ENCODE measurements around the gene ZNF343. TPM values are rescaled to one million over a fixed set of nuclear protein-coding genes. Genes with fewer than 3 reads are reported as not detected.

ZNF343 gene
- total and polyA plus RNA-seq, 2 donors (not counting 1 experiment from before 2014, with no cell fraction given): 11.2 to 15.0 TPM

DNA sequence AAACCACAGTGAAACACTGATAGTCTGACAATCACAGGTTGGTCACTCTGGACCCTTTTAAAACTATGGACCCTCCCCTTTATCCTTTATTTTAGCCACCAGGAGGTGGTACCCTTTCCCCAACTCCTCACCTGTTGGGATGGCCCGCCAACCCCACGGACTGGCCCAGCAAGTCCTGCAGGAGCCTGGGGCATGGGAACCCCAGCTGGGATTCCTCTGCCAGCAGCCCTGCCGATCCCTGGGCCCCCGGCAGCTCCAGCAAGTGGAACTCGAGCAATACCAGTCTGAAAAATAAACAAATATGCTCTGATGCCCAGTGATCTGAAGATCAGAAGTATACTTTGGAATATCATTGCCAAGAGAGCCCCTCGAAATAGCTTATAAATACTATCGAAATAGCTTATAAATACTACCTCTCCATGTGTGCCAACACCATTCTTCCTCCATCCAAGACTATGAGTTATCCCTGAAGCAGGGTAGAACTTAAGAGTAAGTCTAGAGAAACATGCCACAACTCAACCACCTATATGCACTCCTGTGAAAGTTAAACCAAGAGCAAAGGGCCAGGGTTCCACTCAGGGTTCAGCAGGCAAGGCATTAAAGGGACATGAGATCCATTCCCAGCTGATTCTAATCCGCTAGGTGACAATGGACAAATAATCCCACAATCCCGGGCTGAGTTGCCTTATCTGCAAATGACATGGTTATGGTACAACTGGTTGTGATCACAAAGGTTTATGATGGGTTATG lies 44.9 kb downstream of the ZNF343 start:
- Histone ChIP-seq H3K79me2 (ENCODE audit: control insufficient read depth, insufficient read depth, low read length) (peaks cover 36% of the 10 kb centered on the region), H3K4me3 (replicated peaks in 1 of 4; ENCODE audit: control extremely low read depth in 1 of 4, insufficient read depth in 1 of 4, low read depth in 3 of 4, low read length in 4 of 4) (no peak overlapping the region), H3K4me1 (ENCODE audit: control insufficient read depth, extremely low read depth, insufficient read depth, low read length) (peaks cover 4% of the 10 kb centered on the region), H3K9ac (ENCODE audit: insufficient read depth, low read length) (no peak overlapping the region), H2AFZ (ENCODE audit: low read length) (no peak overlapping the region), H3K36me3 (ENCODE audit: control insufficient read depth, insufficient read depth, low read length) (peaks cover 22% of the 10 kb centered on the region), H3K27me3 (ENCODE audit: control insufficient read depth, insufficient read depth, low read length) (no peaks in the 10 kb centered on the region), H4K20me1 (ENCODE audit: control insufficient read depth, extremely low read depth, insufficient read depth, low read length) (peaks cover 2% of the 10 kb centered on the region), H3K27ac (ENCODE audit: insufficient read depth, low read length) (no peak overlapping the region), H3K9me3 (ENCODE audit: control insufficient read depth, insufficient read depth, low read depth, low read length) (no peaks in the 10 kb centered on the region), H3K4me2 (ENCODE audit: extremely low read depth, insufficient read depth, low read length) (no peak overlapping the region)
- TF ChIP-seq, protein P1, sequence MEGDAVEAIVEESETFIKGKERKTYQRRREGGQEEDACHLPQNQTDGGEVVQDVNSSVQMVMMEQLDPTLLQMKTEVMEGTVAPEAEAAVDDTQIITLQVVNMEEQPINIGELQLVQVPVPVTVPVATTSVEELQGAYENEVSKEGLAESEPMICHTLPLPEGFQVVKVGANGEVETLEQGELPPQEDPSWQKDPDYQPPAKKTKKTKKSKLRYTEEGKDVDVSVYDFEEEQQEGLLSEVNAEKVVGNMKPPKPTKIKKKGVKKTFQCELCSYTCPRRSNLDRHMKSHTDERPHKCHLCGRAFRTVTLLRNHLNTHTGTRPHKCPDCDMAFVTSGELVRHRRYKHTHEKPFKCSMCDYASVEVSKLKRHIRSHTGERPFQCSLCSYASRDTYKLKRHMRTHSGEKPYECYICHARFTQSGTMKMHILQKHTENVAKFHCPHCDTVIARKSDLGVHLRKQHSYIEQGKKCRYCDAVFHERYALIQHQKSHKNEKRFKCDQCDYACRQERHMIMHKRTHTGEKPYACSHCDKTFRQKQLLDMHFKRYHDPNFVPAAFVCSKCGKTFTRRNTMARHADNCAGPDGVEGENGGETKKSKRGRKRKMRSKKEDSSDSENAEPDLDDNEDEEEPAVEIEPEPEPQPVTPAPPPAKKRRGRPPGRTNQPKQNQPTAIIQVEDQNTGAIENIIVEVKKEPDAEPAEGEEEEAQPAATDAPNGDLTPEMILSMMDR (conservative IDR thresholded peaks at IDR 0.05 in 1 of 2, IDR thresholded peaks at IDR 0.05 in 1 of 2; ENCODE audit: low read depth in 1 of 2, low read length in 2 of 2): no peak
- TF ChIP-seq EZH2 (IDR thresholded peaks at IDR 0.05; ENCODE audit: low read length, missing control alignments): no peak
- DNase-seq (ENCODE audit: low read depth in 2 of 2): no peak

DNA sequence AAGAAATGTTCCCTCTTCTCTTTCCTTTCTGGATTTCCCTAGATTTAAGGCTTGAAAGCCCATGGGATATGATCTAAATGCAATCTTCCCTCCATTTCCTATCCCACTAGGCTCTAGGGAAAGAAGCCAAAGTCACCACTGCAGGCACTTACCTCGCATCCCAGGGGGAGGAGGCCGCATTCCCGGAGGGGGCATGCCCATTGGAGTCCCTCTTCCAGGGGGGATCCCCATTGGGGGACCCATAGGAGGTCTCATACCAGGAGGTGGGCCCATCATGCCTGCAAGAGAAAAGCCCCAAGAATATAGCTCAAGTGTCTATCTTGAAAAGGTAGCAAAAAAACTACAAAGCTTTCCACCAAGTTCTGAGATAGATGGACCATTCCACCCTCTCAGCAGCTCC lies 46.2 kb downstream of the ZNF343 start:
- Histone ChIP-seq H3K9ac (ENCODE audit: insufficient read depth, low read length) (no peak overlapping the region), H3K4me3 (replicated peaks in 1 of 4; ENCODE audit: control extremely low read depth in 1 of 4, insufficient read depth in 1 of 4, low read depth in 3 of 4, low read length in 4 of 4) (no peak overlapping the region), H3K4me2 (ENCODE audit: extremely low read depth, insufficient read depth, low read length) (no peak overlapping the region), H3K79me2 (ENCODE audit: control insufficient read depth, insufficient read depth, low read length) (peaks cover 23% of the 10 kb centered on the region), H2AFZ (ENCODE audit: low read length) (no peak overlapping the region), H4K20me1 (ENCODE audit: control insufficient read depth, extremely low read depth, insufficient read depth, low read length) (peaks cover 2% of the 10 kb centered on the region), H3K9me3 (ENCODE audit: control insufficient read depth, insufficient read depth, low read depth, low read length) (no peaks in the 10 kb centered on the region), H3K4me1 (ENCODE audit: control insufficient read depth, extremely low read depth, insufficient read depth, low read length) (no peaks in the 10 kb centered on the region), H3K27ac (ENCODE audit: insufficient read depth, low read length) (no peak overlapping the region), H3K27me3 (ENCODE audit: control insufficient read depth, insufficient read depth, low read length) (no peaks in the 10 kb centered on the region), H3K36me3 (ENCODE audit: control insufficient read depth, insufficient read depth, low read length) (peaks cover 22% of the 10 kb centered on the region)
- no peak for DNase-seq (ENCODE audit: low read depth in 2 of 2)
- TF ChIP-seq, protein P1 (conservative IDR thresholded peaks at IDR 0.05 in 1 of 2, IDR thresholded peaks at IDR 0.05 in 1 of 2; ENCODE audit: low read depth in 1 of 2, low read length in 2 of 2): no peak
- no peak for TF ChIP-seq EZH2 (IDR thresholded peaks at IDR 0.05; ENCODE audit: low read length, missing control alignments)

DNA sequence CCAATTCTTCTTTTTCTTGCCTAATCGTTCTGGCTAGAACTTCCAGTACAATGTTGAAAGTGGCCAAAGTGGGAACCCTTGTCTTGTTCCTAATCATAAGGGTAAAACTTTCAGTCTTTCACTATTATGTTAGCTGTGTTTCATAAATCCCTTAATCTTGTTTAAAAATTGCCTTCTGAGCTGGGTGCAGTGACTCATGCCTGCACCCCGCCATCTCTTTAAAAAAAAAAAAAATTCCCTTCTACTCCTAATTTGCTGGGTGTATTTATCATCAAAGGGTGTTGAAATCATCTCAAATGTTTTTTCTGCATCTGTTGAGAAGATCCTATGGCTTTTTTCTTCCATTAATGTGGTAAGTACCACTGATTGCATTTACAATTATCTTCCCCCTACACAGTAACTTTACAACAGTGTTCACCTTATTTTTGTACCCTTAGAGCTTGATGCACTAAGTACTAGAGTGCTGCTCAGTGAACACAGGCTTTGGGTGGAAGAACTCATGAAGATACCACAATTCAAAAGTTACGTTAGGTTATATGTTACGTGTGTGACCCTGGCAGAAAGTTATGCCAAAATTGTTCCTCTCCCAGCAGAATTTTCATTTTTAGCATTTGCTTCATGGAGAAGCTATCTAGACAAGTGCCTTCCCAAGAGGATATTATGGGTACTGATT lies 47.8 kb downstream of the ZNF343 start:
- H2AFZ ChIP-seq (ENCODE audit: low read length): no peak overlapping the region

More for the DNA sequence above, 47.8 kb downstream of the ZNF343 start:
- H3K4me2 ChIP-seq (ENCODE audit: extremely low read depth, insufficient read depth, low read length): no peak overlapping the region
- H3K4me3 ChIP-seq (replicated peaks in 1 of 4; ENCODE audit: control extremely low read depth in 1 of 4, insufficient read depth in 1 of 4, low read depth in 3 of 4, low read length in 4 of 4): no peak overlapping the region
- no peak overlapping the region for H3K27ac ChIP-seq (ENCODE audit: insufficient read depth, low read length)
- H3K4me1 ChIP-seq (ENCODE audit: control insufficient read depth, extremely low read depth, insufficient read depth, low read length): no peaks in the 10 kb centered on the region
- H3K9me3 ChIP-seq (ENCODE audit: control insufficient read depth, insufficient read depth, low read depth, low read length): no peaks in the 10 kb centered on the region
- peaks cover 8% of the 10 kb centered on the region for H3K79me2 ChIP-seq (ENCODE audit: control insufficient read depth, insufficient read depth, low read length)
- DNase-seq (ENCODE audit: low read depth in 2 of 2): no peak
- peaks cover 19% of the 10 kb centered on the region for H3K36me3 ChIP-seq (ENCODE audit: control insufficient read depth, insufficient read depth, low read length)
- H3K27me3 ChIP-seq (ENCODE audit: control insufficient read depth, insufficient read depth, low read length): no peaks in the 10 kb centered on the region
- no peak overlapping the region for H3K9ac ChIP-seq (ENCODE audit: insufficient read depth, low read length)
- TF ChIP-seq, protein P1 (conservative IDR thresholded peaks at IDR 0.05 in 1 of 2, IDR thresholded peaks at IDR 0.05 in 1 of 2; ENCODE audit: low read depth in 1 of 2, low read length in 2 of 2): no peak
- TF ChIP-seq EZH2 (IDR thresholded peaks at IDR 0.05; ENCODE audit: low read length, missing control alignments): no peak
- no peaks in the 10 kb centered on the region for H4K20me1 ChIP-seq (ENCODE audit: control insufficient read depth, extremely low read depth, insufficient read depth, low read length)
